Non-pigmented ciliary epithelial cell (primary cell): ENCODE data around the gene USP32.
"Not testable (repeated sequence)": the region's sequence is repeated elsewhere in the genome, so short reads cannot be mapped to it uniquely, and the experiment has no call there.

ENCODE experiments used
- DNase-seq: peaks from one replicate; pipeline ENCODE4 v3.0.0-alpha.2; 2010; ENCODE audit warnings: low read depth

Gene USP32

DNA sequence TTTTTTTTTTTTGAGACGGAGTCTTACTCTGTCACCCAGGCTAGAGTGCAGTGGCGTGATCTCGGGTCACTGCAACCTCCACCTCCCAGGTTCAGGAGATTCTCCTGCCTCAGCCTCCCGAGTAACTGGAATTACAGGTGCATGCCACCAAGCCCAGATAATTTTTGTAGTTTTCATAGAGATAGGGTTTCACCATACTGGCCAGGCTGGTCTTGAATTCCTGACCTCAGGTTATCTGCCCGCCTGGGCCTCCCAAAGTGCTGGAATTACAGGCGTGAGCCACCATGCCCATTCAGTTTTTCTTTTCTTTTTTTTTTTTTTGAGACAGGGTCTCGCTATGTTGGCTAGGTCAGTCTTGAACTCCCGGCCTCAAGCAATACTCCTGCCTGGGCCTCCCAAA, 164.7 kb downstream of the USP32 start:
- DNase-seq = not testable (repeated sequence)

DNA sequence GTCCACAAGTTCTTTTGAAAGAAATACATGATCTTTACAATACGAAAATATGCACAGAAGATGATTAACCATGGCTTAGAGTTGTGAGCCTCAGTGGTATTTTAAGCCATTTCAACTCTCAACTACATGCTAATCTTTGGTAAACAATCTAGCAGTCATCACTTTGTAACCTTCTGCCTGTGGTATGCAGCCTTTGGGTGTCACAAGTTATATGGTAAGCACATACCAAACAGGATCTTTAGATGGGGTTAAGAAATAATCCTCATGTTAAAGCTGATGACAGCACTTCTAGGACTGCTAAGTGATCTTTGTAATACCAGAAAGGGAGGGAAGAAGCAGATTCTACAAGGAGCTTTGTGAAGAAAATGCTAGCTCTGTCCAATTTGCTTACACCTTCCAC, 167.9 kb downstream of the USP32 start:
- DNase-seq = no peak

DNA sequence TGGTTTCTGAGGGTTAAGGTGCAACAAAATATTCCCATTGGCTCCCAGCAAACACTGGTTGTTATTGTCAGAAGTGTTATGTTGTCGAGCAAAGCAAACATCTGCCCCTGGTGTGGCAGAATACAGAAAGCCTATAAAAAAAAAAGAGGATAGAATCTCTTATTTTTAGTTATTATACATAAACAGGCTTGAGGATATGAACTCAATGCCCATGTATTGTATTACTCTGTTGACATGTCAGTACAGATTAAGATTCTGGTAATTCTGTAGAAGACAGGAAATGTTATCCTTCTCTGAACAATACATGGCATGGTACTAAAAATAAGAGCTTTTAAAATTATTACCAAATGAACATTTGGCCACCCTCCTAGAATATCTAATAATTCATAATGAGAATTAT, 168.5 kb downstream of the USP32 start:
- no peak for DNase-seq

DNA sequence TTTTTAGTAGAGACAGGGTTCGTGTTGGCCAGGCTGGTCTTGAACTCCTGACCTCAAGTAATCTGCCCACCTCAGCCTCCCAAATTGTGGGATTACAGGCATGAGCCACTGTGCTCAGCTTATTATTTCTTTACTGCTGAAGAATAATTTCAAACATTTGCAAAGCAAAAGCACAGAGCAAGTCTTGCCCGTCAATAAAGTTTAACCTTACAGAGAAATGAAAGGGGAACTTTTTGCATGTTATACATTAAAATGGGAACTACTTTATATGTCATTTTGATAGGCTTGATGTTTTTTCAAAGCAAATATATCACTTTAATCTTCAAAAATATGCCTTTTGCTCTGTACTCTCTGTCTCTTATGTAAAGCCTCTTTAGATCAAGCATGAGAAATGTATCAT, 173.2 kb downstream of the USP32 start:
- DNase-seq = not testable (repeated sequence)

DNA sequence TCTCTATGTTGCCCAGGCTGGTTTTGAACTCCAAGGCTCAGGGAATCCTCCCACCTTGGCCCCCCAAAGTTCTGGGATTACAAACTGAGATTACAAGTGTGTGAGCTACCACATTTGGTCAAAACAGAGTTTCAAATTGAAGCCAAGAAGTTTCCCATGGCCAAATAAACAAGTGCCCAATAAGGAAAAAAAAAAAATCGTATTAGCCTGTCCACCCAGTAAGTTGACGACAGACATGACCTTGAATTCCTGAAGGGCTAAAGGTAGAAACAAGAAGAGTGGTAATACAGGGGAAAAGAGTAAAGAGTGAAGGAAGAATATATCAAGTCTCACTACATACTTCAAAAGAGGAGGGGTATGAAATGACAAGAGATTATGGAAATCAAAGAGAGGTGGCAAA, 176.0 kb downstream of the USP32 start:
- DNase-seq = not testable (repeated sequence)

DNA sequence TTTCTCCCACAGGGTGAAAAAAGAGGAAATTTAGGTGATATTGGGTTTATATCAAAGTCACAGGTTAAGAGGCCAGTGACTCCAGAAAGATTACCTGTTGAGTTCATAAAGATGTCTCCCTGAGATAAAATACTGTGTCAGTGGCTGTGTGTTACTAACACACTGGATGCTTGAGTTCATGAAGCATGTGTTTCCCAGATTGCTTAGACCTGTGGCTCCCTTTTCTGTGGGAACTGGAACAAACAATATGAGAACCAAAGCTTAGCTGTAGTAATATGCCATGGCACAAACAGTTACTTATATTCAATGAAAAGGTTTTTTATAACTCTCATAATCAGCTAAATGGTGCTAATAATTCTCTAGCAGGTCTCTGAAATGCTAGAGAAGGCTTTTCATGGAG, 180.7 kb downstream of the USP32 start:
- not testable (repeated sequence) for DNase-seq

DNA sequence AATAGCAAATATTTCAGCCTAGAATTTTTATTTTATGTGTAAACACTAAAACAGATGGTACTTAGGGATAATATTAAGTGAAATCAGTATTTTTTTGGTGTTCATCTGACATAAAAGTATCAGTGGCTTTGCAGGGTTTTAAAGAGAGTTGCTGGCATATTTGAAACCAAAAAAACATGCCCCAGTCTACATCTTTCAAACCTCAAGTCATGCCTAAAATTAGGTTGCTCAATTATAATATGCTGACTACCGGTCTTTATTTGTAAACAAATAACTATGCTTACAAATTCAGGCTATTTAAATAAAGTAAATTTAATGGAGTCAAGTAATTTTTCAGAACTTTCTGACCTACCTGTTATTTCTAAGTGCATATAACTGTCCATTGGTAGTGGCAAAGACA, 183.6 kb downstream of the USP32 start:
- not testable (repeated sequence) for DNase-seq

DNA sequence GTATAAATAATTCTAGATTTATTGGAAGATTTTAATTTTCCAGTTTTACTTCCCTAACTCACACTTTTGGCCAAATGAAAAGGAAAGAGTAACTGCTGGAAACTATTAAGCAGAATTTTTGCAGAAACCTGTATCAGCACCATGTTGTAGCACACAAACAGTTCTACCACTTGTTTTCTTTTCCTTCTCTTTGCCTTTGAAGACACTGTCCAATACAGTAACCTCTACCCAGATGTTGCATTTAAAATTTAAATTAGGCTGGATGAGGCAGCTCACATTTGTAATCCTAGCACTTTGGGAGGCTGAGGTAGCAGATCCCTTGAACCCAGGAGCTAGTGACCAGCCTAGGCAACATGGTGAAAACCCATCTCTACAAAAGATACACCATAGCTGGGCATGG, 186.2 kb downstream of the USP32 start:
- DNase-seq = not testable (repeated sequence)

DNA sequence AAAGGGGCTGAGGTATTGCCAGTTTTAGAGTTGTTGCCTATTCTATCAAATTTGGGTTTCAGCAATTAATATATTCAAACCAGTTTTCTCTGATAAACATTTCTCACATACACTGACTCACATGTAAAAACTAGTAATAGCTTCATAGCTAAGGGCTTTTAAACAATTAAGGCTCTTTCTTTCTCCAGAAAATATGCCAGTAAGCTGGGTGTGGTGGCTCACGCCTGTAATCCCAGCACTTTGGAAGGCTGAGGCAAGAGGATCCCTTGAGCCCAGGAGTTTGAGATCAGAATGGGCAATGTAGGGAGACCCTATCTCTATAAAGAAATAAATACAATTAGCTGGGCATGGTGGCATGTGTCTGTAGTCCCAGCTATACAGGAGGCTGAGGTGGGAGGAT, 193.3 kb downstream of the USP32 start:
- not testable (repeated sequence) for DNase-seq

DNA sequence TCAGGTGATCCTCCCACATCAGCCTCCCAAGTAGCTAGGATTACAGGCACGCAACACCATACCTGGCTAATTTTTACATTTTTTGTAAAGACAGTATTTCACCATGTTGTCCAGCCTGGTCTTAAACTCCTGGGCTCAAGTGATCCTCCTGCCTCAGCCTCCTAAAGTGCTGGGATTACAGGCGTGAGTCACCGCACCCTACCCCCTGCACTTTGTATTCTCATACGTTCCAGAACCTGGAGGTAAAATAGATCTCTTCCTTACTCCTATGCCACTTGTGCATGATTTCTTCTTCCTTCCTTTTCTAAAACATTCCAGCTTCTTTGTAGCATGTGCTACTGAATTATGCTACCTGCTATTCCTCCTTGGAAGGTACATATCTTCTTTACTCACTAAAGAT, 197.8 kb downstream of the USP32 start:
- not testable (repeated sequence) for DNase-seq

DNA sequence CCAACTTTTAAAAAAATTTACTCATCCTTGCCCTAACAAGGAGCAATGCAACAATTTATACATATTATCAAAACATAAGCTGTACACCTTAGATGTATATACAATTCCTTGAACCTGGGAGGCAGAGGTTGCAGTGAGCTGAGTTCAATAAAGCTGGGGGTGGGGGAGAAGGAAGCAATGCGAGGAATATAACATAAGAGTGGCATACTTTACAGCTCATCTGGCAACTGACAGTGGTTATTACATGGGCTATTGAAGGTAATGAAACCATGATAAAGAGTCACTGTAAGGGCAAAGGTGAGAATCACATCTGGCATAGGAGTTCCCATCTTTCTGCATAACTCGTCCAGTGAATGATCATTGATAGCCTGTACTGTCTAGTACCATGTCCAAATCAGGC, 198.5 kb downstream of the USP32 start:
- DNase-seq = no peak

DNA sequence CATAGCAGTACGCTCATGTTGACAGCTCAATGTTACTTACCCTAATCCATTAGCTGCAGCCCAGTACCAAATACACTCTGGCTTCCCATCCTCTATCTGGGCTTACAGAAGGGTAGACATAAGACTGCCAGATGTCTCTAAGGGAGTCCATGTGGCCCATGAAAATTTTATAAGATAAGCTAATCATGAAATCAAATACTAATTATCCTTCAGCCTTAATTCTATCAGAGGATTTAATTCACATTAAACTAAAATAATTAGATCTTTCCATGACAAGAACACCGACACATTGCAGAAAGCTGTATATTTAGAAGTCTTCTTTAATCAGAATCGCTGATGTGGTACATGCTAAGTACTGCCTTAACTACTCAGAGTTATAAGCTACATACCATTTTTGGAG, 198.9 kb downstream of the USP32 start:
- not testable (repeated sequence) for DNase-seq

DNA sequence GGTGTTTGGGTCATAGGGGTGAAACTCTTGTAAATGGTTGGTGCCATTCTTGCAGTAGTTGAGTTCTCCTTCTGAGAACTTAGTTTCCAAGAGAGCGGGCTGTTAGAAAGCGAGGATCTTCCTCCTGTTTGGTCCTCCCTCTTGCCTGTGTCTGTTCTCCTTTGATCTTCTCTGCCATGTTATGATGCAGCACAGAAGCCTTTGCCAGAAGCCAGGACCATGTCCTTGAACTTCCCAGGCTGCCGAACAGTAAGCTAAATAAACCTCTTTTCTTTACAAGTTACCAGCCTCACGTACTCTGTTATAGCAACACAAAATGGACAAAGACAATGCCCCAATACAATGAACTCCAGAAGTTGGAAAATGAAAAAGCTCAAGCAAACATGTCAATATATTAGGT, 201.9 kb downstream of the USP32 start:
- not testable (repeated sequence) for DNase-seq

DNA sequence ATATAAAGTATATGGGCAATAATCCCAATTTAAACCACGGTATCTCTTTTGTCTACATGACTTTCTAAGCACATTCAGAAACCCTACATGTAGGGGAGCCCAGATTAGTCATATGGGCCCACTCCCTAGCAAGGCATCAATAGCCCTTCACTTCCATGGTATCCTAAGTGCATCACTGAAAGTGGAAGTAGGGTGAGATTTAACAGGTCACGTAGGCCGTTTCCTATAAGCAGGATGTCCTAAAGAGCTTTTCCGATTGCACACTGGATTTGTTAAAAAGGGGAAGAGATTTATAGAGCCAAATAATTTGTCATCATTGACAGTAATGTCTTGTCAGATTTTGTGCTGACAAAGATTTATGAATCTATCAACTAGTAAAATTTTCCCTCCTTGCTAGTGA, 203.2 kb downstream of the USP32 start:
- no peak for DNase-seq

DNA sequence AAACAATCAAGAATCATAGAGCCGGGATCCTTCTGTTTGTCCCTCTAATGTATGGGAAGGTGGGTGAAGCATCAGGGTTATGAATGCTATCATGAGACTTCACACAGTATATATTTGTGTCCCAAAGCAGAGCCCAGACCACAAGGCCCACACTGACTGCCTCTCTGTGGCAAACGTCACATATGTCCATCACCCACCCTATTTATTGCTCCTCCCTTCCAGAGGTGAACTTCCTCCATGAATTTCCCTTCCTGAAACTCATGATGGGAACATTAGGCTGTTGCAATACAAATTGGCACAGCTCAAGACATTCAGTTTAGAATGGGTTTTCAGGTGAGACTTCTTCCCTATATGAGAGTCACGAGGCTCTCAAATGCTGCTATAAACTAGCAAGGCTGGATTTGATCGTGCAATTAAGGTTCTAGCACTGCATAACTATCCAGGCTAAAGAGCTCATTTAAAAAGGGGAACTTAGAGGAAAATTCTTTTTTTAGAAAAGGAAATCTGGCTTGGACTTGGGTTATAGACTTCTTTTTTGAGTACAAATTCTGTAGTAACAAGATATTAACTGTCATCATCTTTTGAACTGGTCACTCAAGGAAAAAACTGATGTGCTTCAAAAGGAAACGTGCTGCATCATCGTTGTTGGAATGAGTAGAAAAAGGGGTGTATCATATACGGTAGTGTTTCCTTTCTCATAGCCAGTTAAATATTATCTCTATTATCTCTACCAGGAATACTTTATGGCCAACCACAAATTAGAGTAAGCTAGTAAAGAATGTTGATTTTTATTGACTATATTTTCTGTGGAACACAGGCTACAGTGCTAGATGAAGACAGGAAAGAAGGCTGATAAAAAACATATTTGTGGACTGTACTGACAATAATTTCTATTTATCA, 204.8 kb downstream of the USP32 start:
- DNase-seq = peak; percentile 37

DNA sequence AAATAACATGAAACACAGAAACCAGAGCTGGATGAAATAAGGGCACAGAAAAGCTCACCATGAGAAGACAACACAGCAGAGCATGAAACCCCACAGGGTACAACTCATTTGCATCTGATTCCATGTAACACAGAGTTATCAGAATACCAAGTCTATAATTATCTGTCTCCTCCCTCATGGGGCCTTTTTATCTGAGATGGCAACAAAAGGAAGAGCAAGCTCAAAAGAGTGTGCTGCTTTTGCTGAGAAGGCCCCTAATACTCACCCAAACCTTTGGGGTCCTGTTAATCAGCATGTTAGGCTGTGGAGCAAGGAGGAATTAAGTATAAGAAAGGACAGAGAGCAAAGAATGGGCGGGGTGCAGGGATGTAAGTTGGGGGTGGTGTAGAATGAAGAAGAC, 205.6 kb downstream of the USP32 start:
- not testable (repeated sequence) for DNase-seq

DNA sequence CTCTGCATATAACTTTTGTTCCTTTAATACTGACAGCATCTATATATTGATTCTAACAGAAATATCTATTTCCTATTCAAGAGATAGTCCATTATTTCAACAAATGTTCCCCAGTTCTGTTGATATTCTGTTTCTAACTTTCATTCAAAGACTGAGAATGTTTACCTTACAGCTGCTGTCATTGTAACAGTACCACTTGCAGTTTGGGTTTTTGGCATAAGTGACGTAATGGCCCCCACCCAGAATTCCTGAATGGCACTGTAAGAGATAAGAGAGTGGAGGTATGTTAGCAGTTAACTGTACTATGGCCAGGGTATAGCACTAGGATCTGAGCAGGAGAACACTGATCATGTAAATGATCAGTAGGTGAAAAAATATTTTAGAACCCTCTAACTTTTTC, 211.6 kb downstream of the USP32 start:
- DNase-seq = not testable (repeated sequence)

DNA sequence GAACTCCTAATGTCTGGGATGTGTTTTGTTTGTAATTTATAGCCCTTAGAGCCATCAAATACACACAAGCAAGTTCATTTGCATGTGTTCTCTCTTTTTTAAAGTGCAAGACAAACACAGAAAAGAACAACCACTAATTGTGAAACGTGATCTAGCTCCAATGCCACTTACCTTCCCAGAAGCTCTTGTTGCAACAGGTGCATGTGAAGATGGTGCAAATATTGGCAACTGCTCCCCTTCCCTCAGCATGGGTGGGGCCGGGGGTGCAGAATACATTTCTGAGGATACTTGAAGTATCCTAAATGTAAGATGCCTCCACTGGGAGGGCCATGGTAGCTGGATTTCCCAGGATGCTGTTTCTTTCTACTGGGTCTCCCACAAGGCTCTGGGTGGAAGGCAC, 213.8 kb downstream of the USP32 start:
- not testable (repeated sequence) for DNase-seq

DNA sequence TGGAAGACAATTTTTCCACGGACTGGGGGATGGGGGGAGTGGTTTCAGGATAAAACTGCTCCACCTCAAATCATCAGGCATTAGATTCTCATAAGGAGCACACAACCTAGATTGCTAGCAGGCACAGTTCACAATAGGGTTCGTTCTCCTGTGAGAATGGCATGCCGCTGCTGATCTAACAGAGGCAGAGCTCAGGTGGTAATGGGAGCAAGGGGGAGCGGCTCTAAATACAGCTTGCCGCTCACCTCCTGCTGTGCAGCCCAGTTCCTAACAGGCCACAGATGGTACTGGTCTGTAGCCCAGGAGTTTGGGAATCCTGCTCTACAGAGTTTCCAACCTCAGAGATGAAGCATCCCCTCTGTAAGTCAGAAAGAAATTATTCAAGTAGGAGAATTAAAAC, 215.2 kb downstream of the USP32 start:
- not testable (repeated sequence) for DNase-seq

DNA sequence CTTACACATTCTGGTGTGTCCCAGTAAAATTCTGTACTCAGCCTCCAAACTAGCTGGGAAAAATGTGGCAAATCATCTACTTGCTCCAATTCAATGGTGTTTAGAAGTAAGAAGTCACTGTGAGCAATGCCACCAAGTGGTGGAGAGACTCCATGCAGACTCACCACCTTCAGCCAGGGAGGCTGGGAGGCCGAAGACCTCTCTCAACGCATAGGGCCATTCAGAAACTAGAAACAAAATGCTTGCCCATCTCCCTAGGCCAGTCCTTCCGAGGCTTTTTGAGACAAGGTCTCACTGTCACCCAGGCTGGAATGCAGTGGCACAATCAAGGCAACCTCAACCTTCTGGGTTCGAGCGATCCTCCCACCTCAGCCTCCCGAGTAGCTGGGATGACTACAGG, 217.2 kb downstream of the USP32 start:
- not testable (repeated sequence) for DNase-seq

DNA sequence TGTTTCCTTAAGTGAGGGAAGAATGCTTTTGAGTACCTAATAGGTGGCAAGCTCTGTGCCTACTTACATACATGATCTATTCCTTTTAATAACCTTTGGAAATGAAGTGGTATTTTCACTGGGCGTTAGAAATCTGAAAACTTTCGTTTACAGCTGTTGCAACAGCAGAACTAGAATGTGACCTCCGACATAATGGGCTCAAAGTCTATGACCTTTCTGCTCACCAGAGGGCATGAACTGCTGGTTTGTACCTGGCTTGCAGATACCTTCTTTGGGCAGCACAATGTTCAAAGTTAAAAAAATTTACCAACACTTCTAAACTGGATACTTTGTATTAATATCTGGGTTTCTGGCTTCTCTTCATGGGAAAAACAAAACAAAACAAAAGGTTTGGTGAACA, 217.9 kb downstream of the USP32 start:
- no peak for DNase-seq

DNA sequence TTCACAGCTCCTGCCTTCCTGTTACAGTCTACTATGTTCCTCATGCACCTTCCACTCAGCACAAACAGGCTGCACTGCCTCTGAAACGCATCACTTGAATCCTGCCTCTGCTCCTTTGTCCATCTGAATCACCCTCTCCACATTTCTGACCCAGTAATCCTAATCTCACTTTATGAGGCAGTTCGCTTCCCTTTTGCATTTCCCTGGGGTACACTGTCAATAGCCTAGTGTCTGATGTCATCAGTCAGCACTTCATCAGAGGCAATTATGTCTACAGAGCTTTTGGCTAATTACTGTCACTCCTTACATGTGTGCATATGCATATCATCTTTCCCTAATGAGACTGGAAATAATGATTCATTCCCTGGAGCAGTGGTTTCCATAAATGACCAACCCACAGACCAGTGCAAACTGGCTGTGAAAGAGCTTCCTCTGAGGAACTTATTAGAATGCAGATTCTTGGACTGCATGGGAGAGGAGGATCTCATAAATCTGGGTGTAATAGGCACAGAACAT, 218.6 kb downstream of the USP32 start:
- DNase-seq = no peak

DNA sequence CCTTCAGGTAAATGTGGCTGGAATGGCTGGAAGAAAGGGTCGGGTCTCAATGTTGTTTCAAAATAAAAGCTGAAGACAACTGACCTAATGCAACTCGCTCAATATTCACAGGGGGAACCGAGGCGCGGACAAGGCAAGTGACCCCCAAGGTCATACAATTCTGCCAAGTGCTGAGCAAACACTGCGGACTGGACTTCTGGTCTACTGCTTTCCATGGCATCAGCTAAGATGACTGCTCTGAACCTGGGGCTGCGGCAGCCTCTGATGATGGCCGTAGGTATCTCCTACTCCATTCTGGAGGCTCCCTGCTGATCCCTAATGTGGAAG, 220.2 kb downstream of the USP32 start:
- DNase-seq = no peak
